ENCODE measurements around the gene EDC4.
"Not testable (repeated sequence)": the region's sequence is repeated elsewhere in the genome, so short reads cannot be mapped to it uniquely, and the experiment has no call there.

EDC4 gene

GRCh38 chr16:67914758-67915495 is 42.1 kb downstream of the EDC4 start:
- no peak for DNase-seq

GRCh38 chr16:67915496-67915769 is 42.6 kb downstream of the EDC4 start:
- not testable (repeated sequence) for DNase-seq

- no peak for DNase-seq
Measured at GRCh38 chr16:67915831-67916723, 43.2 kb downstream of the EDC4 start.

GRCh38 chr16:67917140-67917851 is 44.4 kb downstream of the EDC4 start:
- DNase-seq, result no peak

- DNase-seq, result no peak
Measured at GRCh38 chr16:67917852-67918236, 45.0 kb downstream of the EDC4 start.

- no peak for DNase-seq
Measured at GRCh38 chr16:67919622-67920221, 46.9 kb downstream of the EDC4 start.

GRCh38 chr16:67922221-67922620 is 49.4 kb downstream of the EDC4 start:
- DNase-seq, result no peak

- DNase-seq, result no peak
Measured at GRCh38 chr16:67922740-67923139, 49.9 kb downstream of the EDC4 start.

GRCh38 chr16:67923414-67924116 is 50.7 kb downstream of the EDC4 start:
- DNase-seq, result no peak

- DNase-seq, result no peak
Measured at GRCh38 chr16:67924140-67924906, 51.5 kb downstream of the EDC4 start.

- no peak for DNase-seq
Measured at GRCh38 chr16:67926181-67926750, 53.4 kb downstream of the EDC4 start.

GRCh38 chr16:67927131-67927941 is 54.5 kb downstream of the EDC4 start:
- DNase-seq, result no peak

- no peak for DNase-seq
Measured at GRCh38 chr16:67928147-67928546, 55.3 kb downstream of the EDC4 start.

- DNase-seq, result no peak
Measured at GRCh38 chr16:67928561-67929364, 55.9 kb downstream of the EDC4 start.

GRCh38 chr16:67930191-67930590 is 57.3 kb downstream of the EDC4 start:
- no peak for DNase-seq

GRCh38 chr16:67930678-67931211 is 57.9 kb downstream of the EDC4 start:
- DNase-seq, result no peak
